IMR-90 (cell line): ENCODE data around the gene FBXW7. TPM values are rescaled to one million over a fixed set of nuclear protein-coding genes. Genes with fewer than 3 reads are reported as not detected.

Experiments
- ATAC-seq: fragments of 200-7000 bp; cut with Tn5 transposase; 2 replicates; pipeline ENCODE4 v1.9.1; 2020; ENCODE audit warnings: low read depth, mild to moderate bottlenecking, moderate library complexity
- BruUV-seq: library from RNA; stranded (reverse); fragments of 400-500 nt; replicated peaks from 2 replicates; lab custom pipeline; 2021; lab: Mats Ljungman, UMichigan
- CTCF ChIA-PET: fragments of 300-600 bp; formaldehyde crosslinking; extraction: SDS; loops from one replicate; lab custom pipeline; 2021; ENCODE audit warnings: antibody characterized with exemption; lab: Yijun Ruan, JAX
- POLR2A ChIA-PET: fragments of 300-600 bp; sonication (Branson Sonifier 250); formaldehyde crosslinking; loops from one replicate; lab custom pipeline; 2022; ENCODE audit warnings: antibody characterized with exemption; ENCODE audit not compliant: unreplicated experiment; lab: Charles Lee
- DNase-seq: peaks from one replicate; pipeline ENCODE4 v3.0.0; 2013
- H2AFZ ChIP-seq: replicated peaks from 2 replicates; pipeline ENCODE3; 2013; ENCODE audit warnings: low read length, mild to moderate bottlenecking; ENCODE audit not compliant: poor library complexity
- H2AK5ac ChIP-seq: 2 replicates; pipeline ENCODE4 v1.6.1; 2013; ENCODE audit warnings: low read depth, low read length, inconsistent platforms
- H2AK9ac ChIP-seq: replicated peaks from 2 replicates; pipeline ENCODE3; 2013; ENCODE audit warnings: mild to moderate bottlenecking, low read depth, low read length, moderate library complexity; ENCODE audit not compliant: poor library complexity
- H2BK120ac ChIP-seq: 2 replicates; pipeline ENCODE4 v1.6.1; 2013; ENCODE audit warnings: low read depth, low read length, inconsistent platforms
- H2BK15ac ChIP-seq: 3 replicates; pipeline ENCODE4 v1.6.1; 2013; ENCODE audit warnings: low read depth, low read length, inconsistent platforms
- H2BK20ac ChIP-seq: 2 replicates; pipeline ENCODE4 v1.6.1; 2013; ENCODE audit warnings: low read depth, mild to moderate bottlenecking, inconsistent platforms, low read length, moderate library complexity
- H2BK5ac ChIP-seq: 2 replicates; pipeline ENCODE4 v1.6.1; 2013; ENCODE audit warnings: mild to moderate bottlenecking, low read depth, low read length, inconsistent platforms; ENCODE audit not compliant: poor library complexity, severe bottlenecking
- H3K14ac ChIP-seq: replicated peaks from 2 replicates; pipeline ENCODE4 v1.6.1; 2013; ENCODE audit warnings: low read depth, low read length, inconsistent platforms
- H3K18ac ChIP-seq: 2 replicates; pipeline ENCODE4 v1.6.1; 2013; ENCODE audit warnings: low read depth, low read length, control low read depth
- H3K23ac ChIP-seq: 2 replicates; pipeline ENCODE4 v1.6.1; 2013; ENCODE audit warnings: low read depth, low read length, inconsistent platforms
- H3K27ac ChIP-seq: 2 replicates; pipeline ENCODE4 v1.5.1; 2013; ENCODE audit warnings: mild to moderate bottlenecking, control low read depth, low read length; ENCODE audit not compliant: insufficient read depth
- H3K27me3 ChIP-seq: 2 replicates; pipeline ENCODE4 v1.6.1; 2013; ENCODE audit warnings: low read length; ENCODE audit not compliant: control insufficient read depth, insufficient read depth
- H3K36me3 ChIP-seq: 2 replicates; pipeline ENCODE4 v1.6.1; 2013; ENCODE audit warnings: low read length, mixed read lengths; ENCODE audit not compliant: control insufficient read depth, insufficient read depth
- H3K4ac ChIP-seq: 2 replicates; pipeline ENCODE4 v1.6.1; 2013; ENCODE audit warnings: low read depth, low read length, inconsistent platforms
- H3K4me1 ChIP-seq: 2 replicates; pipeline ENCODE4 v1.6.1; 2013; ENCODE audit warnings: low read length, mixed read lengths; ENCODE audit not compliant: control insufficient read depth, insufficient read depth
- H3K4me2 ChIP-seq: 2 replicates; pipeline ENCODE4 v1.6.1; 2013; ENCODE audit warnings: low read depth, mild to moderate bottlenecking, control low read depth, low read length, moderate library complexity
- H3K4me3 ChIP-seq: 2 replicates; pipeline ENCODE4 v1.5.1; 2013; ENCODE audit warnings: low read depth, mild to moderate bottlenecking, control low read depth, low read length, moderate library complexity; ENCODE audit not compliant: insufficient read depth
- H3K56ac ChIP-seq: 2 replicates; pipeline ENCODE4 v1.6.1; 2013; ENCODE audit warnings: low read length, inconsistent platforms; ENCODE audit not compliant: insufficient read depth; ENCODE audit errors: extremely low read depth
- H3K79me1 ChIP-seq, 2 experiments: 2 replicates each; pipeline ENCODE4 v1.6.1; 2013; ENCODE audit warnings: low read length in 2 of 2, inconsistent platforms in 1 of 2, low read depth in 1 of 2
- H3K9ac ChIP-seq: 2 replicates; pipeline ENCODE4 v1.6.1; 2013; ENCODE audit warnings: low read depth, low read length, control low read depth
- H3K9me1 ChIP-seq: 2 replicates; pipeline ENCODE4 v1.6.1; 2013; ENCODE audit warnings: low read length, inconsistent platforms; ENCODE audit not compliant: insufficient read depth
- H3K9me3 ChIP-seq: 2 replicates; pipeline ENCODE4 v1.6.1; 2013; ENCODE audit warnings: low read length; ENCODE audit not compliant: control insufficient read depth, insufficient read depth
- H4K20me1 ChIP-seq: 2 replicates; pipeline ENCODE4 v1.6.1; 2013; ENCODE audit warnings: low read length, inconsistent platforms; ENCODE audit not compliant: insufficient read depth
- H4K5ac ChIP-seq: 2 replicates; pipeline ENCODE4 v1.6.1; 2013; ENCODE audit warnings: mild to moderate bottlenecking, low read depth, low read length, control low read depth
- H4K8ac ChIP-seq, 2 experiments: 2 replicates each; pipeline ENCODE4 v1.6.1; 2013; ENCODE audit warnings: low read depth in 2 of 2, low read length in 2 of 2, control low read depth in 1 of 2, inconsistent platforms in 1 of 2
- H4K91ac ChIP-seq: 2 replicates; pipeline ENCODE4 v1.6.1; 2013; ENCODE audit warnings: low read depth, low read length, inconsistent platforms; ENCODE audit not compliant: insufficient read depth
- BHLHE40 ChIP-seq: fragments of 150-350 bp; IDR thresholded peaks from 2 replicates; pipeline ENCODE4 v1.6.1; 2016; ENCODE audit warnings: mild to moderate bottlenecking, low read depth, low read length
- CEBPB ChIP-seq: IDR thresholded peaks from 2 replicates; pipeline ENCODE4 v1.6.1; 2012; ENCODE audit warnings: low read depth, low read length, improper control_type of control experiment
- CHD1 ChIP-seq: IDR thresholded peaks from 2 replicates; pipeline ENCODE4 v1.6.1; 2012; ENCODE audit warnings: low read depth, low read length, improper control_type of control experiment
- FOS ChIP-seq: fragments of 150-350 bp; IDR thresholded peaks from 2 replicates; pipeline ENCODE4 v1.6.1; 2016; ENCODE audit warnings: low read depth, low read length
- MAFK ChIP-seq: IDR thresholded peaks from 2 replicates; pipeline ENCODE4 v1.6.1; 2012; ENCODE audit warnings: low read depth, low read length, improper control_type of control experiment
- MAZ ChIP-seq: IDR thresholded peaks from 2 replicates; pipeline ENCODE4 v1.6.1; 2012; ENCODE audit warnings: low read depth, mild to moderate bottlenecking, low read length, improper control_type of control experiment, moderate library complexity, borderline replicate concordance
- MXI1 ChIP-seq: IDR thresholded peaks from 2 replicates; pipeline ENCODE4 v1.6.1; 2012; ENCODE audit warnings: low read depth, mild to moderate bottlenecking, low read length, moderate library complexity, borderline replicate concordance
- NFE2L2 ChIP-seq: fragments of 150-350 bp; IDR thresholded peaks from 2 replicates; pipeline ENCODE4 v1.6.1; 2016; ENCODE audit warnings: low read depth, mild to moderate bottlenecking, low read length
- RAD21 ChIP-seq: IDR thresholded peaks from 2 replicates; pipeline ENCODE4 v1.6.1; 2012; ENCODE audit warnings: low read length, improper control_type of control experiment
- RCOR1 ChIP-seq: IDR thresholded peaks from 2 replicates; pipeline ENCODE4 v1.6.1; 2012; ENCODE audit warnings: mild to moderate bottlenecking, low read length, improper control_type of control experiment; ENCODE audit not compliant: insufficient replicate concordance
- RFX5 ChIP-seq: IDR thresholded peaks from 2 replicates; pipeline ENCODE4 v1.8.0; 2012; ENCODE audit warnings: low read depth, mild to moderate bottlenecking, low read length, moderate library complexity
- SMC3 ChIP-seq: fragments of 150-350 bp; IDR thresholded peaks from 2 replicates; pipeline ENCODE4 v1.6.1; 2016; ENCODE audit warnings: low read depth, mild to moderate bottlenecking, antibody characterized with exemption, low read length, moderate library complexity
- dilution Hi-C: fragments of 300-500 bp; cut with HindIII; formaldehyde crosslinking; loops from one replicate; pipeline ENCODE4 v1.14.3; 2018; ENCODE audit warnings: low sequenced_read_pairs; ENCODE audit not compliant: unreplicated experiment
- in situ Hi-C: fragments of 300-500 bp; cut with MboI; formaldehyde crosslinking; loops from 3 replicates; pipeline ENCODE4 v1.14.3; 2019; ENCODE audit warnings: low sequenced_read_pairs, inconsistent platforms, mixed read lengths
- intact Hi-C: fragments of 100-400 bp; cut with micrococcal nuclease; formaldehyde crosslinking; loops from 2 replicates; pipeline ENCODE4 v1.10.0; 2022
- polyA plus RNA-seq, 3 experiments: library from polyadenylated mRNA; depleted of rRNA; stranded (reverse); fragments of >200 nt; gene quantifications; 2 replicates each; pipeline ENCODE4 v1.2.3, GENCODE V29; 2012; ENCODE audit warnings: low replicate concordance in 1 of 3
- total RNA-seq: library from RNA; depleted of rRNA; stranded (reverse); fragments of >200 nt; gene quantifications from 2 replicates; pipeline ENCODE4 v1.2.3, GENCODE V29; 2012
- TF ChIP-seq, protein P1 (sequence below): fragments of 150-350 bp; IDR thresholded peaks from 2 replicates; pipeline ENCODE4 v1.6.1; 2017; ENCODE audit warnings: mild to moderate bottlenecking, antibody characterized with exemption, low read length, low read depth
- TF ChIP-seq, protein P2 (sequence below): fragments of 150-350 bp; IDR thresholded peaks from 2 replicates; pipeline ENCODE4 v1.6.1; 2016; ENCODE audit warnings: low read depth, mild to moderate bottlenecking, low read length, moderate library complexity, borderline replicate concordance
- TF ChIP-seq, protein P3 (sequence below): conservative IDR thresholded peaks from 2 replicates; pipeline ENCODE4 v1.5.1; 2012; ENCODE audit warnings: mild to moderate bottlenecking, low read depth, low read length, improper control_type of control experiment

FBXW7 gene
- total and polyA plus RNA-seq, 2 of the 4 experiments (the other 2 are of a cell fraction): 7.2 to 27.4 TPM

DNA sequence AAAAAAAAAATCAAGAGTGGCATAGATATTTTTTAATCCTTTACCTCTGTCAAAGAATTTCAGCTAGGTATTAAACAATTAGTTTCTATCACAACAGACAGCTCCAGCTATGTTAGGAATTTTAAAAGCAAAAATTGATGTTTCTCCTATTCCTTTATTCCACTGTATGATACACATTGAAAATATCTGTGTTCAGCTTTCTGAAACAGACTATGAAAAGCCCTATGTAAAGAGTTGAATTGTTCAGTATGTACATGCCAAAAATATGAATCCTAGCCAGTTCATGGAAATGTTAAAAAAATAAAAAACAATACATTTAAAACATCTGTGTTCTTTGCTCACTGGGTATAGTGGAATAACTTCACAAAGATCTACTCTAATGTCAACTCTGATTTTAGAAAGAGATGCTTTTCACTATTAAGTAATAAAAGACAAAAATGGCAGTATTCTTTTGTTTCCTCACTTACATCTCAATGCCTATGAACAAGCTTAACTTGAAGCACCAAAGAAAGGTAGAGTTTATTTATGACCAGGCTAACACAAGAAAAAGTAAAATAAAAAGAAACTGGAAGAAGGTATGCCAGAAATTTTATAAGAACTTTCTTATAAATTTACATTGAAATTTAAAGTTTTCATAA is 32.1 kb downstream of the FBXW7 start:
- Histone ChIP-seq H2AFZ (no peak overlapping the region), H3K9me1 (peaks cover 4% of the 10 kb centered on the region; the same call in 1 of the 2 replicates), H3K23ac (no peak overlapping the region), H4K91ac (no peak overlapping the region), H3K27me3 (no peaks in the 10 kb centered on the region), H4K5ac (no peak overlapping the region), H2BK120ac (no peak overlapping the region), H3K4me2 (no peak overlapping the region), H2BK5ac (no peak overlapping the region), H2BK15ac (no peak overlapping the region), H2AK9ac (no peak overlapping the region), H3K18ac (no peak overlapping the region), H3K4me1 (peaks cover 3% of the 10 kb centered on the region; the same call in 1 of the 2 replicates), H2BK20ac (no peak overlapping the region), H3K4ac (no peak overlapping the region), H3K9me3 (no peaks in the 10 kb centered on the region), H4K8ac (no peak overlapping the region), H4K20me1 (peaks cover 21% of the 10 kb centered on the region), H2AK5ac (no peak overlapping the region), H3K36me3 (no peaks in the 10 kb centered on the region), H3K27ac (no peak overlapping the region), H3K79me1 (peaks cover 25 to 35% of the 10 kb centered on the region in 2 experiments), H3K4me3 (no peak overlapping the region), H3K9ac (no peak overlapping the region), H3K14ac (no peak overlapping the region), H3K56ac (no peak overlapping the region)
- dilution Hi-C loops: no loop called here
- DNase-seq (peak; percentile 6), ATAC-seq (no peak)
- CTCF ChIA-PET: interaction anchor here (0.5 kb wide), 1 partner anchor 102 kb away, joined by 3 read pairs; no protein-coding TSS in a partner anchor
- POLR2A ChIA-PET: no interaction called here
- TF ChIP-seq BHLHE40 (no peak), MAFK (no peak), RCOR1 (no peak), CEBPB (no peak), RFX5 (no peak), SMC3 (no peak), FOS (no peak), MAZ (no peak), CHD1 (no peak), RAD21 (no peak), MXI1 (no peak), NFE2L2 (no peak)
- TF ChIP-seq, protein P1, sequence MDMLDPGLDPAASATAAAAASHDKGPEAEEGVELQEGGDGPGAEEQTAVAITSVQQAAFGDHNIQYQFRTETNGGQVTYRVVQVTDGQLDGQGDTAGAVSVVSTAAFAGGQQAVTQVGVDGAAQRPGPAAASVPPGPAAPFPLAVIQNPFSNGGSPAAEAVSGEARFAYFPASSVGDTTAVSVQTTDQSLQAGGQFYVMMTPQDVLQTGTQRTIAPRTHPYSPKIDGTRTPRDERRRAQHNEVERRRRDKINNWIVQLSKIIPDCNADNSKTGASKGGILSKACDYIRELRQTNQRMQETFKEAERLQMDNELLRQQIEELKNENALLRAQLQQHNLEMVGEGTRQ: no peak
- TF ChIP-seq, protein P2, sequence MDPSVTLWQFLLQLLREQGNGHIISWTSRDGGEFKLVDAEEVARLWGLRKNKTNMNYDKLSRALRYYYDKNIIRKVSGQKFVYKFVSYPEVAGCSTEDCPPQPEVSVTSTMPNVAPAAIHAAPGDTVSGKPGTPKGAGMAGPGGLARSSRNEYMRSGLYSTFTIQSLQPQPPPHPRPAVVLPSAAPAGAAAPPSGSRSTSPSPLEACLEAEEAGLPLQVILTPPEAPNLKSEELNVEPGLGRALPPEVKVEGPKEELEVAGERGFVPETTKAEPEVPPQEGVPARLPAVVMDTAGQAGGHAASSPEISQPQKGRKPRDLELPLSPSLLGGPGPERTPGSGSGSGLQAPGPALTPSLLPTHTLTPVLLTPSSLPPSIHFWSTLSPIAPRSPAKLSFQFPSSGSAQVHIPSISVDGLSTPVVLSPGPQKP: no peak
- TF ChIP-seq, protein P3, sequence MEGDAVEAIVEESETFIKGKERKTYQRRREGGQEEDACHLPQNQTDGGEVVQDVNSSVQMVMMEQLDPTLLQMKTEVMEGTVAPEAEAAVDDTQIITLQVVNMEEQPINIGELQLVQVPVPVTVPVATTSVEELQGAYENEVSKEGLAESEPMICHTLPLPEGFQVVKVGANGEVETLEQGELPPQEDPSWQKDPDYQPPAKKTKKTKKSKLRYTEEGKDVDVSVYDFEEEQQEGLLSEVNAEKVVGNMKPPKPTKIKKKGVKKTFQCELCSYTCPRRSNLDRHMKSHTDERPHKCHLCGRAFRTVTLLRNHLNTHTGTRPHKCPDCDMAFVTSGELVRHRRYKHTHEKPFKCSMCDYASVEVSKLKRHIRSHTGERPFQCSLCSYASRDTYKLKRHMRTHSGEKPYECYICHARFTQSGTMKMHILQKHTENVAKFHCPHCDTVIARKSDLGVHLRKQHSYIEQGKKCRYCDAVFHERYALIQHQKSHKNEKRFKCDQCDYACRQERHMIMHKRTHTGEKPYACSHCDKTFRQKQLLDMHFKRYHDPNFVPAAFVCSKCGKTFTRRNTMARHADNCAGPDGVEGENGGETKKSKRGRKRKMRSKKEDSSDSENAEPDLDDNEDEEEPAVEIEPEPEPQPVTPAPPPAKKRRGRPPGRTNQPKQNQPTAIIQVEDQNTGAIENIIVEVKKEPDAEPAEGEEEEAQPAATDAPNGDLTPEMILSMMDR: no peak
- BruUV-seq: no TSS peak
- in situ Hi-C loops: loop anchor here (10.0 kb wide), 1 partner anchor 231 kb away; no protein-coding TSS in a partner anchor
- intact Hi-C loops: loop anchor here (5.0 kb wide), 1 partner anchor 234 kb away; no protein-coding TSS in a partner anchor
